Renal pelvis (tissue), 12 donors: ENCODE data around the gene SYNPO2L. TPM values are rescaled to one million over a fixed set of nuclear protein-coding genes. Genes with fewer than 3 reads are reported as not detected.
"Not testable (repeated sequence)": the region's sequence is repeated elsewhere in the genome, so short reads cannot be mapped to it uniquely, and the experiment has no call there.

ENCODE experiments used
- DNase-seq: peaks from one replicate; pipeline ENCODE4 v3.0.0-alpha.2; 2013
- long read RNA-seq, 16 experiments: transcript quantifications; one replicate each; lab custom pipeline, GENCODE V29; 2026
- polyA plus RNA-seq, 3 donors: library from polyadenylated mRNA; unstranded; fragments of 120-200 nt; gene quantifications; one replicate each; pipeline ENCODE4 v1.2.1, GENCODE V29; 2013; ENCODE audit not compliant: insufficient read length in 3 of 3

Gene SYNPO2L, protein sequence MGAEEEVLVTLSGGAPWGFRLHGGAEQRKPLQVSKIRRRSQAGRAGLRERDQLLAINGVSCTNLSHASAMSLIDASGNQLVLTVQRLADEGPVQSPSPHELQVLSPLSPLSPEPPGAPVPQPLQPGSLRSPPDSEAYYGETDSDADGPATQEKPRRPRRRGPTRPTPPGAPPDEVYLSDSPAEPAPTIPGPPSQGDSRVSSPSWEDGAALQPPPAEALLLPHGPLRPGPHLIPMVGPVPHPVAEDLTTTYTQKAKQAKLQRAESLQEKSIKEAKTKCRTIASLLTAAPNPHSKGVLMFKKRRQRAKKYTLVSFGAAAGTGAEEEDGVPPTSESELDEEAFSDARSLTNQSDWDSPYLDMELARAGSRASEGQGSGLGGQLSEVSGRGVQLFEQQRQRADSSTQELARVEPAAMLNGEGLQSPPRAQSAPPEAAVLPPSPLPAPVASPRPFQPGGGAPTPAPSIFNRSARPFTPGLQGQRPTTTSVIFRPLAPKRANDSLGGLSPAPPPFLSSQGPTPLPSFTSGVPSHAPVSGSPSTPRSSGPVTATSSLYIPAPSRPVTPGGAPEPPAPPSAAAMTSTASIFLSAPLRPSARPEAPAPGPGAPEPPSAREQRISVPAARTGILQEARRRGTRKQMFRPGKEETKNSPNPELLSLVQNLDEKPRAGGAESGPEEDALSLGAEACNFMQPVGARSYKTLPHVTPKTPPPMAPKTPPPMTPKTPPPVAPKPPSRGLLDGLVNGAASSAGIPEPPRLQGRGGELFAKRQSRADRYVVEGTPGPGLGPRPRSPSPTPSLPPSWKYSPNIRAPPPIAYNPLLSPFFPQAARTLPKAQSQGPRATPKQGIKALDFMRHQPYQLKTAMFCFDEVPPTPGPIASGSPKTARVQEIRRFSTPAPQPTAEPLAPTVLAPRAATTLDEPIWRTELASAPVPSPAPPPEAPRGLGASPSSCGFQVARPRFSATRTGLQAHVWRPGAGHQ
- under 1 TPM; 0.33 to 0.92 (median 0.74) TPM for polyA plus RNA-seq
- long read RNA-seq, donor 1 = 0 reads
- long read RNA-seq, donor 2 = 0 reads
- long read RNA-seq, donor 3 = 0 reads
- long read RNA-seq, donor 4 = 0 reads
- long read RNA-seq, donor 5 = 0 reads
- long read RNA-seq, donor 6 = 0 reads
- long read RNA-seq, donor 7 = 0 reads
- long read RNA-seq, donor 8 = 0 reads
- long read RNA-seq, donor 9 = 0 reads
- long read RNA-seq, donor 10 = 0 reads
- long read RNA-seq, donor 11 = 0 reads
- long read RNA-seq, donor 12 = 0 reads
- long read RNA-seq, donor 13 = 0 reads
- long read RNA-seq, donor 14 = 0 reads
- long read RNA-seq, donor 15 = 0 reads
- long read RNA-seq, donor 16 = 0 reads

GRCh38 chr10:73655990-73656298 lies at the start of gene SYNPO2L:
Gene SYNPO2L, minus strand, starts transcription at chr10:73656029. Its CDS starts 107 bp downstream, at chr10:73655922.
- no peak for DNase-seq

DNA sequence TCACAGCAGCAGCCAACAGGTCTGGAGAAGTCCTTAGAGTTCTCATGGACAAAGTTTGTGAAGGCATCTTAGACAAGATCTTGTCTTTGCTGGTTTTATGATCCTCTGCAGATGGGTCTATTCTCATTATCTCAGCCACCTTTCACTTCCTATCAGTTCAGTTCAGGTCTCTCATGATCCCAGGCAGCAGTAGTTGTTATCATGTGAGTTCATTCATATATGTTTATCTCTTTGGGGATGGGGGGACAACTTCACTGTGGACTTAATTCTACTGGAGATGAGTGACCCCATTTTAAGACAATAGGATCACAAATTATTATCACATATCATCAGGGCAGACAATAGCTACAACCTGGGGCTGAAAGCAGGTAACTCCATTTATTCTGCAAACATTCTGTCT lies 48.1 kb upstream of the SYNPO2L start:
- DNase-seq = not testable (repeated sequence)

DNA sequence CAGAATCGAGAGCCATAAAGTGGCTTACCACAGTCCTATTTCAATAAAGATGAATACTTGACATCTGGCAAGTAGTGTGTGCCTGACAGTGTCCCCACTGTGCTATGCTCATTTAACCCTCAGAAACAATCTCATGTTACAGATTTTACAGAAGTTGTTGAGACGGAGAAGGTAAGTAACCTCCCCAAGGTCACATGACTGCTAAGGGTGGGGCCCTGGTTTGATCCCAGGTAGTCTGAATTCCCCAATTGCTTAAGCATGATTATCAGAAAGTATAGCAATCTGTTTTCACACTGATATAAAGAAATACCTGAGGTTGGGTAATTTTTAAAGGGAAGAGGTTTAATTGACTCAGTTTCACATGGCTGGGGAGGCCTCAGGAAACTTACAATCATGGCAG lies 43.0 kb upstream of the SYNPO2L start:
- not testable (repeated sequence) for DNase-seq

DNA sequence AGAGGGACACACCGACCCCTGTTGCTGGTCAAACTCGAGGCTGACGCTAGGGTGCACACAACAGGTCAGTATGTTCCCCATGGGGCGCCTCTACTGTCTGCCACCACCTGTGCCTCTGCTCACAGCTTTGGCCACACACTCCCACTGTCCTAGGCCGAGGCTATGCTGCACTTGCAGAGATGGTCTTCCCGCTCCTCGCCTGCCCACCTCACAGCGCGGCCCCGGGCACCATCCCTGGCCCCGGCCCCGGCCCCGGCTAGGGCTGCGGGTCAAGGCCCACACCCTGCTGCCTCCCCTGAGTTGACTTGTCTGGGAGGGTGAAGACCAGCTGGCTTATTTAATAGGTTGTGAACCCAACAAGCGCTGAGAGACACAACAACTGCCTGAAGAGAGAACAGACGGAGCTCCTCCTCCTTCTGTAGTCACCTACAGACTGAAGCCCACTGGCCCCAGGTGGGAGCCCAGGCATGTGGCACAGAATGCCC lies 41.9 kb upstream of the SYNPO2L start, which contains the start of gene AGAP5:
AGAP5 (minus strand) TSS at position 435 of the 485 bp plus-strand sequence; CDS start at position 81, 354 bp downstream.
- not testable (repeated sequence) for DNase-seq

GRCh38 chr10:73695302-73695701 lies 39.5 kb upstream of the SYNPO2L start:
- DNase-seq = not testable (repeated sequence)

- not testable (repeated sequence) for DNase-seq
Measured at GRCh38 chr10:73690755-73691154, 34.9 kb upstream of the SYNPO2L start.

DNA sequence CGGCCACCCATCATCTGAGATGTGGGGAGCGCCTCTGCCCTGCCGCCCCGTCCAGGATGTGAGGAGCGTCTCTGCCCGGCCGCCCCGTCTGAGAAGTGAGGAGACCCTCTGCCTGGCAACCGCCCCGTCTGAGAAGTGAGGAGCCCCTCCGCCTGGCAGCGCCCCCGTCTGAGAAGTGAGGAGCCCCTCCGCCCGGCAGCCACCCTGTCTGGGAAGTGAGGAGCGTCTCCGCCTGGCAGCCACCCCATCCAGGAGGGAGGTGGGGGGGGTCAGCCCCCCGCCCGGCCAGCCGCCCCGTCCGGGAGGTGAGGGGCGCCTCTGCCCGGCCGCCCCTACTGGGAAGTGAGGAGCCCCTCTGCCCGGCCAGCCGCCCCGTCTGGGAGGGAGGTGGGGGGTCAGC lies 33.8 kb upstream of the SYNPO2L start:
- not testable (repeated sequence) for DNase-seq

GRCh38 chr10:73687641-73688040 lies 31.8 kb upstream of the SYNPO2L start:
- DNase-seq = not testable (repeated sequence)

DNA sequence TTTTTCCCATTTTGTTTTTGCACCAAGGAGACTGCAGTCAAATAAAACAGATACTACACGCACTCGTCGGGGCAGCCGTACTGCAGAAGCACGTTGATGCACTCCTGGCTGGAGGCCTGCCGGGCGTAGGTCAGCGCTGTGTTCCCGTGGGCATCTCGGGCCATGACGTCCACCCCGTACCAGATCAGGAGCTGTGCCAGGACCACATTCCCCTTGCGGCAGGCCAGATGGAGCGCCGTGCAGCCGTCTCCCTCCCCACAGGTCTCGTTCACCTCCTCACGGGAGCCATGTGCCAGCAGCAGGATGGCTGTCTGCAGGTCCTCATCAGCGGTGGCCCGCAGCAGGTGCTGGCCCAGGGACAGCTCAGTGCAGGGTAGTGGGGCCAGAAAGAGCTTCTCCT lies 18.7 kb upstream of the SYNPO2L start:
- DNase-seq = not testable (repeated sequence)

DNA sequence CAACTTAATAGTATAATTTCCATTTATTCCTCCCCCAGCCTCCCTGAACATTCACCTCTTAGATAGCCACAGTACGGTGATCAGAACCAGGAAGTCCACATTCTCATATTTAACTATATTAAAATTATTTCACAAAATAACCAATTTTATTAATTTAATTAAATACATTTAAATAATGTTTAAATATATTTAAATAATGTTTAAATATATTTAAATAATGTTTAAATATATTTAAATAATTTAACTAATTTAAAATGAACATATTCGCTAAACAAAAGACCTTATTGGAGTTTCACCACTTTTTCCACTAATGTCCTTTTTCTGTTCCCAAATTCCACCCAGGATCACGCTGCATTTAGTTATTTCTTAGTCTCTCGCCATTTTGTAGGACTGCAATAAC lies 12.5 kb upstream of the SYNPO2L start:
- DNase-seq = not testable (repeated sequence)

GRCh38 chr10:73666153-73666809 lies 10.5 kb upstream of the SYNPO2L start:
- not testable (repeated sequence) for DNase-seq

DNA sequence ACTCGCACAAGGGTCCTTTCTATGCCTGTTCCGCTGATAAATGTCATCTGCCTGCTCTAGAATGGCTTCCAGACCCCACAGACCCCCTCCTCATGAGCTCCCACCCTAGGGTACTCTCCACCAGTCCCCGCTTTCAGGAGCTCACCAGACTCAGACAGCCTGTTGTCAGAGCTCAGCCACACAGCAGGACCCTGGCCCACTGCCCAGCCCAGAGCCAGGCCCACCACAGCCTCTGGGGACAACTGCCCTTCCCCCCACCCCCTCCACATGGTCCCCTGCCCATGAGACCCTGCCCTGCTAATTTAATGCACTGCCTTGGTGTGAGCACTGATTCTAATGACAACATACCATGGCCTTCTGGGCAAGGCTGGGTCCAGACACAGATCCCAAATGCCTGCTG lies 9.8 kb upstream of the SYNPO2L start:
- DNase-seq = not testable (repeated sequence)

DNA sequence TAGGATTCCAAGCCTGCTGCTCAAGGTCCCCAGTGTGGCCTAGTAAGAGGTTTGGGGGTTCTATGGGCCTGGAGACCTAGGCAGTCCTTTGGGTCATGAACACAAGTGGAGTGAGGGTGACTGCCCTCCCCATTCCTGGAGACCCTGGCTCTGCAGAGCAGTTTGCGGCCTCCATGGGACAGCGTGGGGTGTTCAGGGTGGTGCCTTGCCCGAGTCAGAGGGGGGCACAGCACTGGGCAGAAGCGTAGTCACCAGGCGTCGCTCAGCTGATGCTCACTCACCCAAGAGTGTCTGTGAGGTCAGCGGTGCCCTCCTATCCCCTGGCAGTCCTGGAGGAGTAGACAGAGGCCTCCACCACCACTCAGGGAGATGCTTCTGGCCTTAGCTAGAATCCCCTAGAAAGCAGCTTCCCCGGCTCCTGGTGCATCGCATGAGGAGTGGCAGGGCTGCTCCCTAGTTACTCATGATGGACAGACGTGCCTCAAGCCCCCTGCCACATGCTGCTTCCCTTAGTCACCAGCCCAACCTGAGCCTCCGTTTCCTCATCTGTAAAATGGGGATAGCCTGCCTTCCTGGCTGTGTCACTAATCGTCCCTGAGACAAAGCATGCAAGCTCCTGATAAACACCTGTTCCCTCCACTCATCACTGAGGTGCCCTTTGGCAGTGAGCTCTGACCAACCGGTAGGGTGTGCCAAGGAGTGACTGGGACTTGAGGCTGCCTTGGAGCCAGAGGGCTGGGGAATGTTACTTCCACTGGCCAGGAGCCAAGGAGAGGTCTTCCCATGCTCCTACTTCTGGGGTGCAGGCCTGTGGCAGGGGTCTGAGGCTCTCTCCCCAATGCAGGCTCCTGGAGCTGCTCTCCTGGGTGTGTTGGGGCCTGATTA lies 8.6 kb upstream of the SYNPO2L start:
- DNase-seq = not testable (repeated sequence)

- not testable (repeated sequence) for DNase-seq
Measured at GRCh38 chr10:73663621-73664020, 7.8 kb upstream of the SYNPO2L start.

GRCh38 chr10:73662705-73663104 lies 6.9 kb upstream of the SYNPO2L start:
- not testable (repeated sequence) for DNase-seq

GRCh38 chr10:73655257-73655989 lies 406 bp downstream of the SYNPO2L start:
- no peak for DNase-seq

- no peak for DNase-seq
Measured at GRCh38 chr10:73653701-73654100, 2.1 kb downstream of the SYNPO2L start.

GRCh38 chr10:73653195-73653594 lies 2.6 kb downstream of the SYNPO2L start:
- DNase-seq = no peak
